Esophagus muscularis mucosa (tissue), 4 donors: ENCODE data around the gene DCLK2.

Source experiments
- EP300 ChIP-seq: sonication (generic); formaldehyde crosslinking; IDR thresholded peaks from one replicate; pipeline ENCODE4 v1.6.1; 2017; ENCODE audit warnings: antibody characterized with exemption
- POLR2A ChIP-seq: fragments of 450-650 bp; IDR thresholded peaks from one replicate; pipeline ENCODE4 v1.6.1; 2017; ENCODE audit warnings: antibody characterized with exemption, moderate library complexity, mild to moderate bottlenecking, low read depth
- POLR2AphosphoS5 ChIP-seq, 2 donors: sonication (generic); formaldehyde crosslinking; IDR thresholded peaks; one replicate each; pipeline ENCODE4 v1.6.1; 2017; ENCODE audit warnings: antibody characterized with exemption in 2 of 2
- TF ChIP-seq, protein P1 (sequence below), 3 experiments: fragments of 200-600 bp in 2 of 3; fragments of 450-650 bp in 1 of 3; sonication (generic) in 2 of 3; IDR thresholded peaks; one replicate each; pipeline ENCODE4 v1.5.1; 2017 to 2019; ENCODE audit warnings: antibody characterized with exemption in 3 of 3, mild to moderate bottlenecking in 2 of 3, moderate library complexity in 1 of 3

DNA sequence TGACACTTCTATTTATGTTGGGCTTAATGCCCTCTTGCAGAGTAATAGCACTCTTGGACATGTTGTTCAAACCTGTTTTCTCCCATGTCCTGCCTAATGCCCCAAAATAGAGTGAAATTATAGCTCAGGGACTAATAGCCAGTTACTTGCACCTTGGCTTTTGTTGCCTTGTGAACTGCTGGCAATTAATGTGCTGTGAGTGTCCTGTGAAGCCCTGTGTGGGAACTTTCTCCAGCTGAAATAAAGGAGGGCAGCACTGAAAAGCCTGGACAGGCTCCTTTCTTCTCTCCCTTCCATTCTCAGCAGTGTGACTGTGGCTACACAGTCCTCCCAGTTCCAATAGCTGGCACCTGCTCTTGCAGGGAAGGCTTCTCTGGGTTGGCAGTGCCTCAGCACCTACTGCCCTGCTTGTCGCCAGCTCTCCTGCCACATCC is 72.4 kb downstream of the DCLK2 start:
- no peak for TF ChIP-seq EP300
- TF ChIP-seq, protein P1, sequence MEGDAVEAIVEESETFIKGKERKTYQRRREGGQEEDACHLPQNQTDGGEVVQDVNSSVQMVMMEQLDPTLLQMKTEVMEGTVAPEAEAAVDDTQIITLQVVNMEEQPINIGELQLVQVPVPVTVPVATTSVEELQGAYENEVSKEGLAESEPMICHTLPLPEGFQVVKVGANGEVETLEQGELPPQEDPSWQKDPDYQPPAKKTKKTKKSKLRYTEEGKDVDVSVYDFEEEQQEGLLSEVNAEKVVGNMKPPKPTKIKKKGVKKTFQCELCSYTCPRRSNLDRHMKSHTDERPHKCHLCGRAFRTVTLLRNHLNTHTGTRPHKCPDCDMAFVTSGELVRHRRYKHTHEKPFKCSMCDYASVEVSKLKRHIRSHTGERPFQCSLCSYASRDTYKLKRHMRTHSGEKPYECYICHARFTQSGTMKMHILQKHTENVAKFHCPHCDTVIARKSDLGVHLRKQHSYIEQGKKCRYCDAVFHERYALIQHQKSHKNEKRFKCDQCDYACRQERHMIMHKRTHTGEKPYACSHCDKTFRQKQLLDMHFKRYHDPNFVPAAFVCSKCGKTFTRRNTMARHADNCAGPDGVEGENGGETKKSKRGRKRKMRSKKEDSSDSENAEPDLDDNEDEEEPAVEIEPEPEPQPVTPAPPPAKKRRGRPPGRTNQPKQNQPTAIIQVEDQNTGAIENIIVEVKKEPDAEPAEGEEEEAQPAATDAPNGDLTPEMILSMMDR (IDR thresholded peaks at IDR 0.05) = no peak
- no peak for TF ChIP-seq POLR2AphosphoS5 (IDR thresholded peaks at IDR 0.05)
- TF ChIP-seq POLR2A = no peak
